IMR-90 (cell line): ENCODE measurements around the gene RNF4. TPM values are rescaled to one million over a fixed set of nuclear protein-coding genes. Genes with fewer than 3 reads are reported as not detected.
"Not testable (repeated sequence)": the region's sequence is repeated elsewhere in the genome, so short reads cannot be mapped to it uniquely, and the experiment has no call there.

Source experiments
- ATAC-seq: fragments of 200-7000 bp; cut with Tn5 transposase; 2 replicates; pipeline ENCODE4 v1.9.1; 2020; ENCODE audit warnings: low read depth, mild to moderate bottlenecking, moderate library complexity
- BruUV-seq: library from RNA; stranded (reverse); fragments of 400-500 nt; replicated peaks from 2 replicates; lab custom pipeline; 2021; lab: Mats Ljungman, UMichigan
- CTCF ChIA-PET: fragments of 300-600 bp; formaldehyde crosslinking; extraction: SDS; loops from one replicate; lab custom pipeline; 2021; ENCODE audit warnings: antibody characterized with exemption; lab: Yijun Ruan, JAX
- POLR2A ChIA-PET: fragments of 300-600 bp; sonication (Branson Sonifier 250); formaldehyde crosslinking; loops from one replicate; lab custom pipeline; 2022; ENCODE audit warnings: antibody characterized with exemption; ENCODE audit not compliant: unreplicated experiment; lab: Charles Lee
- DNase-seq: peaks from one replicate; pipeline ENCODE4 v3.0.0; 2013
- H2AFZ ChIP-seq: replicated peaks from 2 replicates; pipeline ENCODE3; 2013; ENCODE audit warnings: low read length, mild to moderate bottlenecking; ENCODE audit not compliant: poor library complexity
- H2AK5ac ChIP-seq: 2 replicates; pipeline ENCODE4 v1.6.1; 2013; ENCODE audit warnings: low read depth, low read length, inconsistent platforms
- H2AK9ac ChIP-seq: replicated peaks from 2 replicates; pipeline ENCODE3; 2013; ENCODE audit warnings: mild to moderate bottlenecking, low read depth, low read length, moderate library complexity; ENCODE audit not compliant: poor library complexity
- H2BK120ac ChIP-seq: 2 replicates; pipeline ENCODE4 v1.6.1; 2013; ENCODE audit warnings: low read depth, low read length, inconsistent platforms
- H2BK15ac ChIP-seq: 3 replicates; pipeline ENCODE4 v1.6.1; 2013; ENCODE audit warnings: low read depth, low read length, inconsistent platforms
- H2BK20ac ChIP-seq: 2 replicates; pipeline ENCODE4 v1.6.1; 2013; ENCODE audit warnings: low read depth, mild to moderate bottlenecking, inconsistent platforms, low read length, moderate library complexity
- H2BK5ac ChIP-seq: 2 replicates; pipeline ENCODE4 v1.6.1; 2013; ENCODE audit warnings: mild to moderate bottlenecking, low read depth, low read length, inconsistent platforms; ENCODE audit not compliant: poor library complexity, severe bottlenecking
- H3K14ac ChIP-seq: replicated peaks from 2 replicates; pipeline ENCODE4 v1.6.1; 2013; ENCODE audit warnings: low read depth, low read length, inconsistent platforms
- H3K18ac ChIP-seq: 2 replicates; pipeline ENCODE4 v1.6.1; 2013; ENCODE audit warnings: low read depth, low read length, control low read depth
- H3K23ac ChIP-seq: 2 replicates; pipeline ENCODE4 v1.6.1; 2013; ENCODE audit warnings: low read depth, low read length, inconsistent platforms
- H3K27ac ChIP-seq: 2 replicates; pipeline ENCODE4 v1.5.1; 2013; ENCODE audit warnings: mild to moderate bottlenecking, control low read depth, low read length; ENCODE audit not compliant: insufficient read depth
- H3K27me3 ChIP-seq: 2 replicates; pipeline ENCODE4 v1.6.1; 2013; ENCODE audit warnings: low read length; ENCODE audit not compliant: control insufficient read depth, insufficient read depth
- H3K36me3 ChIP-seq: 2 replicates; pipeline ENCODE4 v1.6.1; 2013; ENCODE audit warnings: low read length, mixed read lengths; ENCODE audit not compliant: control insufficient read depth, insufficient read depth
- H3K4ac ChIP-seq: 2 replicates; pipeline ENCODE4 v1.6.1; 2013; ENCODE audit warnings: low read depth, low read length, inconsistent platforms
- H3K4me1 ChIP-seq: 2 replicates; pipeline ENCODE4 v1.6.1; 2013; ENCODE audit warnings: low read length, mixed read lengths; ENCODE audit not compliant: control insufficient read depth, insufficient read depth
- H3K4me2 ChIP-seq: 2 replicates; pipeline ENCODE4 v1.6.1; 2013; ENCODE audit warnings: low read depth, mild to moderate bottlenecking, control low read depth, low read length, moderate library complexity
- H3K4me3 ChIP-seq: 2 replicates; pipeline ENCODE4 v1.5.1; 2013; ENCODE audit warnings: low read depth, mild to moderate bottlenecking, control low read depth, low read length, moderate library complexity; ENCODE audit not compliant: insufficient read depth
- H3K56ac ChIP-seq: 2 replicates; pipeline ENCODE4 v1.6.1; 2013; ENCODE audit warnings: low read length, inconsistent platforms; ENCODE audit not compliant: insufficient read depth; ENCODE audit errors: extremely low read depth
- H3K79me1 ChIP-seq, 2 experiments: 2 replicates each; pipeline ENCODE4 v1.6.1; 2013; ENCODE audit warnings: low read length in 2 of 2, inconsistent platforms in 1 of 2, low read depth in 1 of 2
- H3K9ac ChIP-seq: 2 replicates; pipeline ENCODE4 v1.6.1; 2013; ENCODE audit warnings: low read depth, low read length, control low read depth
- H3K9me1 ChIP-seq: 2 replicates; pipeline ENCODE4 v1.6.1; 2013; ENCODE audit warnings: low read length, inconsistent platforms; ENCODE audit not compliant: insufficient read depth
- H3K9me3 ChIP-seq: 2 replicates; pipeline ENCODE4 v1.6.1; 2013; ENCODE audit warnings: low read length; ENCODE audit not compliant: control insufficient read depth, insufficient read depth
- H4K20me1 ChIP-seq: 2 replicates; pipeline ENCODE4 v1.6.1; 2013; ENCODE audit warnings: low read length, inconsistent platforms; ENCODE audit not compliant: insufficient read depth
- H4K5ac ChIP-seq: 2 replicates; pipeline ENCODE4 v1.6.1; 2013; ENCODE audit warnings: mild to moderate bottlenecking, low read depth, low read length, control low read depth
- H4K8ac ChIP-seq, 2 experiments: 2 replicates each; pipeline ENCODE4 v1.6.1; 2013; ENCODE audit warnings: low read depth in 2 of 2, low read length in 2 of 2, control low read depth in 1 of 2, inconsistent platforms in 1 of 2
- H4K91ac ChIP-seq: 2 replicates; pipeline ENCODE4 v1.6.1; 2013; ENCODE audit warnings: low read depth, low read length, inconsistent platforms; ENCODE audit not compliant: insufficient read depth
- MXI1 ChIP-seq: IDR thresholded peaks from 2 replicates; pipeline ENCODE4 v1.6.1; 2012; ENCODE audit warnings: low read depth, mild to moderate bottlenecking, low read length, moderate library complexity, borderline replicate concordance
- SMC3 ChIP-seq: fragments of 150-350 bp; IDR thresholded peaks from 2 replicates; pipeline ENCODE4 v1.6.1; 2016; ENCODE audit warnings: low read depth, mild to moderate bottlenecking, antibody characterized with exemption, low read length, moderate library complexity
- WGBS, 2 experiments: methylation state at CpG; one replicate each; pipeline versions ENCODE4 v1.1.5 to v1.1.7; 2013; ENCODE audit warnings: missing lambda C conversion rate in 2 of 2; ENCODE audit not compliant: insufficient read length in 1 of 2; ENCODE audit errors: extremely low coverage in 2 of 2; 5-methylcytosine and 5-hydroxymethylcytosine counted together
- dilution Hi-C: fragments of 300-500 bp; cut with HindIII; formaldehyde crosslinking; loops from one replicate; pipeline ENCODE4 v1.14.3; 2018; ENCODE audit warnings: low sequenced_read_pairs; ENCODE audit not compliant: unreplicated experiment
- in situ Hi-C: fragments of 300-500 bp; cut with MboI; formaldehyde crosslinking; loops from 3 replicates; pipeline ENCODE4 v1.14.3; 2019; ENCODE audit warnings: low sequenced_read_pairs, inconsistent platforms, mixed read lengths
- intact Hi-C: fragments of 100-400 bp; cut with micrococcal nuclease; formaldehyde crosslinking; loops from 2 replicates; pipeline ENCODE4 v1.10.0; 2022
- polyA plus RNA-seq, 3 experiments: library from polyadenylated mRNA; depleted of rRNA; stranded (reverse); fragments of >200 nt; gene quantifications; 2 replicates each; pipeline ENCODE4 v1.2.3, GENCODE V29; 2012; ENCODE audit warnings: low replicate concordance in 1 of 3
- total RNA-seq: library from RNA; depleted of rRNA; stranded (reverse); fragments of >200 nt; gene quantifications from 2 replicates; pipeline ENCODE4 v1.2.3, GENCODE V29; 2012

RNF4 gene
- total and polyA plus RNA-seq, 2 of the 4 experiments (the other 2 are of a cell fraction), result 63.8 to 73.8 TPM

DNA sequence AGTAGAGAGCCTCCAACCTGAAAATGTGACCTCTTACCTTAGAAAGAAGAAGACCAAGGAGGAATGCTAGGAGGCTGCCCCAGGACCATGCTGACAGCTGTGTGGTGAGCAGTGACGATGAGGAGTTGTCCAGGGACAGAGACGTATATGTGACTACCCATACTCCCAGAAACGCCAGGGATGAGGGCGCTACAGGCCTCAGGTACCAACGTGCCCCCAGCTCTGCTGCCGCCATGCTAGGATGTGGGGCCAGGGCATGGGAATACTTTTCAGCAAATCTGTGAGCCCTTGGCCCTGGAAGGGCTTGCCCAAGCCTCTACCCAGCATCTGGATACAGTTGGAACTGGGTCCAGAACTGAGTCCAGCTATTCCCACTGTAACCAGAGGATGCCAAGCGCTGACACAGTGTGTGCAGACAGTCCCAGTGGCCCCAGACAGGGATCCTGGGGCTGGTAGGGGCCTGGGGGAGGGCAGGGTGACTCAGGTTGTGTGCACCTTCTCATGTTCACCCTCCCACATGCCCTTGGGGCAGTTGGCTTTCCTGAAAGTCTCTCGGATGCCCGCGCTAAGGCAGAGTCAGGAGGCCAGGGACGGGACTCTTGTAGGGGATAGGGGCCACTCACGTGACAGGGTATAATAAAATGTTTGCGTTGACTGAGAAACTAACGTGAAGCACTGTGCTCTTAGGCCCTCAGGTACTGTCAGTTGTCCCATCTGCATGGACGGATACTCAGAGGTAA lies 43.7 kb downstream of the RNF4 start:
- Histone ChIP-seq H3K4me1 (no peaks in the 10 kb centered on the region), H3K4ac (no peak overlapping the region), H3K56ac (no peak overlapping the region), H4K91ac (no peak overlapping the region), H2AFZ (peak overlapping the region; percentile 11), H4K20me1 (peaks cover 20% of the 10 kb centered on the region), H3K36me3 (peaks cover 62% of the 10 kb centered on the region), H2AK5ac (no peak overlapping the region), H2BK120ac (no peak overlapping the region), H3K14ac (no peak overlapping the region), H3K4me3 (no peak overlapping the region), H4K8ac (no peak overlapping the region), H3K79me1 (peaks cover 27 to 50% of the 10 kb centered on the region in 2 experiments; a peak in 3 of 4 replicates), H2BK5ac (no peak overlapping the region), H4K5ac (no peak overlapping the region), H2AK9ac (no peak overlapping the region), H3K9me3 (no peaks in the 10 kb centered on the region), H3K9me1 (no peaks in the 10 kb centered on the region; the same call in 1 of the 2 replicates), H3K9ac (no peak overlapping the region), H3K23ac (no peak overlapping the region), H2BK15ac (no peak overlapping the region), H3K4me2 (no peak overlapping the region), H3K27me3 (no peaks in the 10 kb centered on the region), H3K18ac (no peak overlapping the region), H3K27ac (no peak overlapping the region), H2BK20ac (no peak overlapping the region)
- ATAC-seq (no peak), DNase-seq (no peak)
- TF ChIP-seq MXI1 (no peak), SMC3 (no peak)
- dilution Hi-C loops, result no loop called here
- intact Hi-C loops, result no loop called here
- BruUV-seq, result no TSS peak
- CTCF ChIA-PET, result no interaction called here
- in situ Hi-C loops, result no loop called here
- POLR2A ChIA-PET, result no interaction called here
- 100% methylated on average over 3 of the region's 15 CpGs; no CpG with 5 or more reads in 1 of the 2 experiments for WGBS, 2 experiments

- dilution Hi-C loops, intact Hi-C loops, H2AK9ac ChIP-seq, H2AK5ac ChIP-seq, H3K27ac ChIP-seq, H4K91ac ChIP-seq, H3K56ac ChIP-seq, ATAC-seq, BruUV-seq, H3K4me3 ChIP-seq, POLR2A ChIA-PET, H3K4ac ChIP-seq, H3K4me1 ChIP-seq, CTCF ChIA-PET, H4K5ac ChIP-seq, H2BK20ac ChIP-seq, H4K8ac ChIP-seq, H2BK5ac ChIP-seq, H3K9ac ChIP-seq, H3K27me3 ChIP-seq, H3K23ac ChIP-seq, H3K4me2 ChIP-seq, H2BK15ac ChIP-seq, H2BK120ac ChIP-seq, H3K9me3 ChIP-seq, H4K20me1 ChIP-seq, H3K9me1 ChIP-seq, DNase-seq, H3K18ac ChIP-seq, H2AFZ ChIP-seq, in situ Hi-C loops, H3K14ac ChIP-seq: not testable (repeated sequence)
- no CpG with 5 or more reads among the region's 9 CpGs for WGBS, 2 experiments
- Histone ChIP-seq H3K79me1 (peaks cover 17 to 37% of the 10 kb centered on the region in 2 experiments; a peak in 3 of 4 replicates), H3K36me3 (peaks cover 56% of the 10 kb centered on the region)
Measured at GRCh38 chr4:2514193-2514592, 45.3 kb downstream of the RNF4 start.
